ENCODE data around the gene SRCIN1. TPM values are rescaled to one million over a fixed set of nuclear protein-coding genes. Genes with fewer than 3 reads are reported as not detected.

SRCIN1 gene
- total RNA-seq, 2 donors from 2014 or later = 2.4 to 4.8 TPM

DNA sequence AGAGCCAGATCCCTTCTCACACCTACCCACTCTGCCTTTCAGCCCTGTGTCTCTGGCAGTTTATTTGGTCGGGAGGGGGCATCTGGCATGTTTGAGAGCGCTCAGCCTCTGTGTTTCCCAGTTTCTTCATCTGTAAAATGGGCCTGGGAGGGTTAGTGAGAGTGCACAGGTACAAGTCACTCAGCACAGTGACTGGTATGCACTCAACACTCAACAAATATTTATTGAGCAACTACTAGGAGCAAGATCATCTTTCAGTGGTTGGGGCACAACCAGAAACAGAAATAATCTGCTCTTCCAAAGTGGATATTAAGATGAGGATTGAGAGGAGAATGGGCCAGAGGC lies 13.7 kb upstream of the SRCIN1 start:
- H3K4me1 ChIP-seq (replicated peaks) = no peaks in the 10 kb centered on the region
- no peaks in the 10 kb centered on the region for H3K36me3 ChIP-seq
- DNase-seq (ENCODE audit: low spot score) = no peak
- intact Hi-C loops (cut with DNase I) = no loop called here
- H3K9me3 ChIP-seq = no peaks in the 10 kb centered on the region
- WGBS = 89% methylated on average over 2 of the region's 2 CpGs
- H3K27ac ChIP-seq = no peak overlapping the region
- TF ChIP-seq, protein P1, sequence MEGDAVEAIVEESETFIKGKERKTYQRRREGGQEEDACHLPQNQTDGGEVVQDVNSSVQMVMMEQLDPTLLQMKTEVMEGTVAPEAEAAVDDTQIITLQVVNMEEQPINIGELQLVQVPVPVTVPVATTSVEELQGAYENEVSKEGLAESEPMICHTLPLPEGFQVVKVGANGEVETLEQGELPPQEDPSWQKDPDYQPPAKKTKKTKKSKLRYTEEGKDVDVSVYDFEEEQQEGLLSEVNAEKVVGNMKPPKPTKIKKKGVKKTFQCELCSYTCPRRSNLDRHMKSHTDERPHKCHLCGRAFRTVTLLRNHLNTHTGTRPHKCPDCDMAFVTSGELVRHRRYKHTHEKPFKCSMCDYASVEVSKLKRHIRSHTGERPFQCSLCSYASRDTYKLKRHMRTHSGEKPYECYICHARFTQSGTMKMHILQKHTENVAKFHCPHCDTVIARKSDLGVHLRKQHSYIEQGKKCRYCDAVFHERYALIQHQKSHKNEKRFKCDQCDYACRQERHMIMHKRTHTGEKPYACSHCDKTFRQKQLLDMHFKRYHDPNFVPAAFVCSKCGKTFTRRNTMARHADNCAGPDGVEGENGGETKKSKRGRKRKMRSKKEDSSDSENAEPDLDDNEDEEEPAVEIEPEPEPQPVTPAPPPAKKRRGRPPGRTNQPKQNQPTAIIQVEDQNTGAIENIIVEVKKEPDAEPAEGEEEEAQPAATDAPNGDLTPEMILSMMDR (IDR thresholded peaks at IDR 0.05) = no peak
- TF ChIP-seq POLR2A (IDR thresholded peaks at IDR 0.05) = no peak
- TF ChIP-seq POLR2AphosphoS5 (IDR thresholded peaks at IDR 0.05) = no peak
- no peak overlapping the region for H3K4me3 ChIP-seq
- H3K27me3 ChIP-seq (replicated peaks; ENCODE audit: insufficient read depth) = no peaks in the 10 kb centered on the region

DNA sequence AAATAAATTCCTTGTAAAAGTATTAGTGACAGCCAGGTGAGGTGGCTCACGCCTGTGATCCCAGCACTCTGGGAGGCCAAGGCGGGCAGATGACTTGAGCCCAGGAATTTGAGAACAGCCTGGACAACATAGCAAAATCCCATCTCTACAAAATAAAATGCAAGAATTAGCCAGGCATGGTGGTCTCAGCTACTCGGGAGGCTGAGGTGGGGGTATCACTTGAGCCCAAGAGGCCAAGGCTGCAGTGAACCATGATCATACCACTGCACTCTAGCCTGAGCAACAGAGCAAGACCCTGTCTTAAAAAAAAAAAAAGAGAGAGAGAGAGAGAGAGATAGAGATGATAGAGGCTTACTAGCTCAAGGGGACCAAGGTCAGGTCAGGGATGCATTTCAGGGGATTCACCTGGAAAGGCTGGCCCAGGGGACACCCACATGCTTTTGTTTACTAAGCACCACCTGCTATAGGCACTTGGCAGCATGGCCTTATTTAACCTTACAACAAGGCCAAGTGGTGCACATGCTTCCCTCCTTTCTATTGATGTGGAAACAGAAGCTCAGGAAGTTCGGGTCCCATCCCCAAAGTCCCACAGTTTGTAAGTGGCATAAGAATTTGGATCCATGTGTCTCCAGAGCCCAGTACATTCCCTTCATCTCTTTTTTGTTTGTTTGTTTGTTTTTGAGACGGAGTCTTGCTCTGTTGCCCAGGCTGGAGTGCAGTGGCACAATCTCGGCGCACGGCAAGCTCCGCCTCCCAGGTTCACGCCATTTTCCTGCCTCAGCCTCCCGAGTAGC lies 12.4 kb upstream of the SRCIN1 start:
- intact Hi-C loops (cut with DNase I) = no loop called here
- WGBS = 90% methylated on average over 11 of the region's 11 CpGs
- Histone ChIP-seq H3K27ac (no peak overlapping the region), H3K4me3 (no peak overlapping the region), H3K4me1 (replicated peaks) (no peaks in the 10 kb centered on the region), H3K27me3 (replicated peaks; ENCODE audit: insufficient read depth) (no peaks in the 10 kb centered on the region), H3K36me3 (no peaks in the 10 kb centered on the region), H3K9me3 (no peaks in the 10 kb centered on the region)
- DNase-seq (ENCODE audit: low spot score) = no peak
- TF ChIP-seq POLR2AphosphoS5 (IDR thresholded peaks at IDR 0.05) = no peak
- no peak for TF ChIP-seq POLR2A (IDR thresholded peaks at IDR 0.05)
- TF ChIP-seq, protein P1 (IDR thresholded peaks at IDR 0.05) = no peak

DNA sequence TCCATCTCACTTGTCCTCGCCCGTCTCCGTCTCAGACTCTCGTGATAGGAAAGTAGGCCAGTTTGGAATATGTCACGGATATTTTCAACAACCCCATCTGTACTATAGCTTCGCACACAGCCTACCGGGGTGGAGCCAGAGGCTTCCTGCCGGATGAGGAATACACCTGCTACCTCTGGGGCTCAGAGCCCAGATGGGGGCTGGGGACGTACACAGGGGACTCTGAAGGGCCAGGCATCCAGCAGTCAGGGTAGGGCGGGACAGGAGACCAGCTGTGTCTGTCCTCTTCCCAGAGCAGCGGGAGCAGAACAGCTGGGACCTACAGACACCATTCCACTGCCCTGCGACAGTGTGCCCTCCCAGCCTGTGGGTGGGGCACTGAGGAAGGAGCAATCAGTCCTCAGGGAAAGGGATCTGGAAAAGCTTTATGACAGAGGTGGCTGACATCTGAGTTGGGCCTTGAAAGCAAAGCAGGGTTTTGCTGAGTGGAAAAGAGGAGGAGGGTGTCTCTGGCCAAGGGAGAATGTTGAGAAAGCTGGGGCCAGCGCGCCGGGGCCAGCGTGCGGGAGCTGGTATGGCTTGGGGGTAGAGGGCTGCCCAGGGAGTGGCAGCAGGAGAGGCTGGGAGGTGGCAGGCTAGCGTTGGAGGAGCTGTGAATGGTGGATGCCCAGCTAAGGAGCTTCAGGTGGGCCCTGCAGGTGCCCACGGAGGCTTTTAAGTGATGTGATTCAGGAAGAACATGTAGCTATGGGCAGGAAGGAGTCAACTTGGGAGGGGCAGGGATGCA lies 11.5 kb upstream of the SRCIN1 start:
- WGBS = 81% methylated on average over 19 of the region's 19 CpGs

DNA sequence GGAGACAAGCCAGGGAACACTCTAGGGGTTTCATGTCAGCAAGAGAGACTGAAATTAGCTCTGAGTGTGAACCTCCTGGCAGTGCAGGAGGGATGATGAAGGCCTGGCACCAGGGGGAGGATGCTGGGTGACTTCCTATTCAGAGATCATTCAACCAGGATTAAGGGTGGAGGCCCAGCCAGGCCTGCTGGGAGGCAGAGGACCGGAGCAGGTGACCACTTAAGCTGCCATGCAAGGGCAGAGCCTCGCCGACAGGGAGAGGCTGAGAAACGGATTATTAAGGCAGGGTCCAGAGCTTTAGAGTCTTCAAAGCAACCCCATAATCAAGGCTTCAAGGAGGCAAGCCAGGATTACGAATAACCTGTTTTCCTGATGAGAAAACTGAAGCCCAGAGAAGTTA lies 10.6 kb upstream of the SRCIN1 start:
- intact Hi-C loops (cut with DNase I) = no loop called here
- H3K4me3 ChIP-seq = no peak overlapping the region
- no peaks in the 10 kb centered on the region for H3K27me3 ChIP-seq (replicated peaks; ENCODE audit: insufficient read depth)
- no peaks in the 10 kb centered on the region for H3K36me3 ChIP-seq
- no peak for TF ChIP-seq POLR2AphosphoS5 (IDR thresholded peaks at IDR 0.05)
- TF ChIP-seq, protein P1 (IDR thresholded peaks at IDR 0.05) = no peak
- no peak for TF ChIP-seq POLR2A (IDR thresholded peaks at IDR 0.05)
- no peak overlapping the region for H3K27ac ChIP-seq
- no peaks in the 10 kb centered on the region for H3K4me1 ChIP-seq (replicated peaks)
- 77% methylated on average over 5 of the region's 5 CpGs for WGBS
- no peak for DNase-seq (ENCODE audit: low spot score)
- H3K9me3 ChIP-seq = no peaks in the 10 kb centered on the region

More for the DNA sequence above, 11.5 kb upstream of the SRCIN1 start:
- Histone ChIP-seq H3K36me3 (no peaks in the 10 kb centered on the region), H3K4me3 (no peak overlapping the region), H3K27me3 (replicated peaks; ENCODE audit: insufficient read depth) (no peaks in the 10 kb centered on the region), H3K9me3 (no peaks in the 10 kb centered on the region), H3K4me1 (replicated peaks) (no peaks in the 10 kb centered on the region), H3K27ac (no peak overlapping the region)
- intact Hi-C loops (cut with DNase I) = no loop called here
- no peak for DNase-seq (ENCODE audit: low spot score)
- no peak for TF ChIP-seq POLR2A (IDR thresholded peaks at IDR 0.05)
- TF ChIP-seq, protein P1 (IDR thresholded peaks at IDR 0.05) = no peak
- no peak for TF ChIP-seq POLR2AphosphoS5 (IDR thresholded peaks at IDR 0.05)
